Left colon (tissue), 2 donors: ENCODE data around the gene PRSS2. TPM values are rescaled to one million over a fixed set of nuclear protein-coding genes. Genes with fewer than 3 reads are reported as not detected.
"Not testable (repeated sequence)": the region's sequence is repeated elsewhere in the genome, so short reads cannot be mapped to it uniquely, and the experiment has no call there.

Source experiments
- ATAC-seq: fragments of 200-7000 bp; cut with Tn5 transposase; one replicate; pipeline ENCODE4 v1.9.1; 2020; ENCODE audit warnings: mild to moderate bottlenecking, moderate library complexity
- DNase-seq, 2 donors: peaks; one replicate each; pipeline ENCODE4 v3.0.0-alpha.2; 2020
- intact Hi-C, 2 donors: fragments of 100-400 bp; cut with DNase I in 1 of 2; cut with micrococcal nuclease in 1 of 2; formaldehyde crosslinking; loops; one replicate each; pipeline versions ENCODE4 v1.11.2 to v1.14.0; 2022; cut with DNase I, micrococcal nuclease
- long read RNA-seq: library from polyadenylated mRNA; unstranded; transcript quantifications from one replicate; pipeline ENCODE4 v2.0.0, GENCODE V29; 2021
- total RNA-seq, 2 donors: library from RNA; stranded (reverse); fragmentation: NEBNext Ultra II Directional; extraction: Animal tissue kit (Norgen Biotek cat#: 25700); gene quantifications; one replicate each; pipeline ENCODE4 v1.2.1, GENCODE V29; 2021
- donor health status: DM: no; HTN: no; CAD: no.
- donor health status: DM: yes; HTN: yes; CAD: no.

The PRSS2 gene
- total RNA-seq = 1 to 10 TPM in 1 of 2 donors, not detected in 1; 4.0 TPM
- long read RNA-seq, partial matches to known transcripts = 0 of 4 reads
- long read RNA-seq, other reads (novel, unspliced or antisense) = 0 of 4 reads

DNA sequence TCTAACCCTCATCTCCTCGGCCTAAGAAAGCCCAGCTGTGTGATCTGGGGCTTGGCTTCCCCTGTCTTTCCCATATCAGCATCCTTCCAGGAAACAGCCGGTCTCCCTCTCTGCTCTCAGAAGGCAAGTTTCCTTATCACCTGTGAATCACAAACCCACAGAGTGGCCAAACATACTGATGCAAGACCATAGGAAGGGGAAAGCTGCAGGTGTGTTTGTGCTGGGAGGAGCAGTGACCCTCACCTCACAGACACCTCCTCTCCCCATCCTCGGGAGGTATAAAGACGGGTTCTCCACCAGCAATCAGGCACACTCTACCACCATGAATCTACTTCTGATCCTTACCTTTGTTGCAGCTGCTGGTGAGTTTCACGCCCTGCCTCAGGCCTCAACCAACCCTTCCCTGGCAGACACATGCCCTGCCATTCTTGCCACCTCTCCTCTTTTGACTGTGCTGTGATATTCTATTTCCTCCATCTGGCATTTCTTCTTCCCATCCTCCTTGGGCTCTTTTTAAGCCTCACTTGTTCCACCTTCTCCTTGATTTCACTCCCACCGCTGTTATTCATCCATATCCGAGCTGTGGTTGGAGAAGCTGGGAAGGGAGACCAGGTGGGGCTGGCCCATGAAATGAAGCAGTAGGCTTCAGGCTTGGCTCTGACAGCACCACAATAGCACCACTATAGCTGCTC lies at the start of gene PRSS2:
Gene PRSS2 (plus strand): TSS at position 310 of the 692 bp plus-strand sequence. CDS start 13 bp downstream, at position 323.
- intact Hi-C loops = no loop called here
- DNase-seq = no peak
- no peak for ATAC-seq

DNA sequence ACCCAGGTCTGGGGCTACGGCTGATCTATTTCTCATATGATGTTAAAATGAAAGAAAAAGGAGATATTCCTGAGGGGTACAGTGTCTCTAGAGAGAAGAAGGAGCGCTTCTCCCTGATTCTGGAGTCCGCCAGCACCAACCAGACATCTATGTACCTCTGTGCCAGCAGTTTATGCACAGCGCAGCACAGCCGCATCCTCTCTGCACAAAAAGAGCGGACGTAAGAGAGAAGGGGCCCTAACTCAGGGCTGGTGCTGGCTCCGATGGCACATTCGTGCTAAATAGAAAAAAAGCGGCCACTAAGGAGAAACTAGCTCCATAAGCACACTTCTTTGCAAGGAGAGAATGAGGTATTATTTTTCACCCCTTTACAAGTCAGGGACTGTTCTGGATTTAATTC lies 49.8 kb upstream of the PRSS2 start:
- ATAC-seq (no peak), DNase-seq (no peak)
- intact Hi-C loops = no loop called here

DNA sequence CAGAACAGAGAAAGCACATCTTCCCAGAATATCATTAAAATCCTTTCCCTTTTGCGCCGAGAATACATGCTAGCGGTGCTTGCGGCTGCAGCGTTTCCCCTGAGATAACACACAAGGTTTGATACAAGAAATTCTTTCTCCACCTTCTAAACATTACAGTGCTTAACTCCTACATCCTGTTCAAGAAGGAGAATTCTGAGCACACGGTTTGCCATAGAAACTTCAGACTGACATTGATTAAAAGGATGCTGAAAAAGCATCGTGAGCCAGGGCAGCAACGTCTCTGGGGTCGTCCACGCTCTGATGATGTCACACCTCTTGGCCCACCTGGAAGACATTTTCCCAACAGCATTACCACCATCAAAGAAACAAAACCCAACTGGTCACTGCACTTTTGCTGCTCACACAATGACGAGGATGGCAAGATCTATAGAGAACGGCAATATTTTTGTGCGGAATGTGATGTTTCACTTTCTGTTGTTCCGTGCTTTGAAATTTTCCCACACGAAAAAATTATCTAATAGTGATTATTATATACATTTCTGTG lies 48.4 kb upstream of the PRSS2 start:
- no peak for DNase-seq
- no peak for ATAC-seq
- intact Hi-C loops = no loop called here

DNA sequence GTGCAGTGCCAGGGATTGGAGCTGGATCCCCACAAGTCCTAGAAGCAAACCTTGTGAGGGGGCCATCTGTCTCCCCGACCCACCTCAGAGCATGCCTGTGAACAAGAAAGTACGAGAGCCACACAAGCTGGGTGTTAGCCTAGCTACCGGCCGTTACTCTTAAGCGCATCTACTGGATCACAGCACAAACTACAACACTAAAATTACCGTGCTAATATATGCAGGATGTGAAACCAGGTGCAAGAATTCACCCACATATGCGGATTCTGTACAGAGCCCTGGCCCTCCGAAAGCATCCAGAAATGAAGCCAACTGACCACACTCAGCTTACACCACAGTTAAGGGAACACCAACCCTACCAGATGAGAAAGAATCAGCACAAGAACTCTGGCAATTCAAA lies 37.5 kb upstream of the PRSS2 start:
- ATAC-seq = no peak
- intact Hi-C loops = no loop called here
- DNase-seq = no peak

DNA sequence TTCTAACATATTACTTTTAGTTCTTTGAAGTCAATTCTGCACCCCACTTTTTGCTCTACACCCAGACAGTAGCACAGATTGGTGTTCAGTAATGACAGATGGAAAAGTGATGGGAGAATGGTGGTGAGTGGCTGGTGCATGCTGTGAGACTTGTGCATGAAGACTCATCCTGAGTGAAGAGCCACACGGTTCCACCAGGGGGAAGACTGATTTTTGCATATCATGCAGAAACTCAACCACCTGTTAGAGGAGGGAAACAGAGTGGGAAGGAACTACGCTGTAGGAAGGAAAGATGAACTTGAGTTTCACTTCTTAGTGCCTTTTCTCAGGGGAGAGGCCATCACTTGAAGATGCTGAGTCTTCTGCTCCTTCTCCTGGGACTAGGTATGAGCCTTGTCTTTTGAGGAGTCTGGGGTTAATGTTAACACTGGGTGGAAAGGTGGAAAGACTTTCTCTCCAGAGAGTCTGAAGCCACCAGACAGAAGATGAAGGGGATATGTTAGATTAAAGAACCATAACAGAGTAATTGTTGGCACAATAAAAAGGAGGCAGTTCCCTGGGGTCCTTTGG lies 30.8 kb upstream of the PRSS2 start:
- intact Hi-C loops = no loop called here
- no peak for ATAC-seq
- no peak for DNase-seq

DNA sequence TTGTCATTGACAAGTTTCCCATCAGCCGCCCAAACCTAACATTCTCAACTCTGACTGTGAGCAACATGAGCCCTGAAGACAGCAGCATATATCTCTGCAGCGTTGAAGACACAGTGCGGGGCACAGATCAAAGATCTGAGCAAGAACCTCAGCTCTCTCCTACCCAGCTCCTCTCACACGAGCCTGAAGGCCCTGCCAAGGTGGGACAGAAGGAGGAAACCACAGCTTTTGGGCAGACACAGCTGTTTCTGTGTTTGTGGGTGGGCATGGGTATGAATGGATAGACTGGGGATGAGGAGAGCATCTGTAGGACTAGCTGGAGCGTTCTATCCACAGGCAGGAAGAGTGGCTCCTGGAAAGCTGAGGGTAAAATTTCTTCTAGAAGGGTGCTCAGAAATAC lies 30.0 kb upstream of the PRSS2 start:
- no peak for DNase-seq
- intact Hi-C loops = no loop called here

DNA sequence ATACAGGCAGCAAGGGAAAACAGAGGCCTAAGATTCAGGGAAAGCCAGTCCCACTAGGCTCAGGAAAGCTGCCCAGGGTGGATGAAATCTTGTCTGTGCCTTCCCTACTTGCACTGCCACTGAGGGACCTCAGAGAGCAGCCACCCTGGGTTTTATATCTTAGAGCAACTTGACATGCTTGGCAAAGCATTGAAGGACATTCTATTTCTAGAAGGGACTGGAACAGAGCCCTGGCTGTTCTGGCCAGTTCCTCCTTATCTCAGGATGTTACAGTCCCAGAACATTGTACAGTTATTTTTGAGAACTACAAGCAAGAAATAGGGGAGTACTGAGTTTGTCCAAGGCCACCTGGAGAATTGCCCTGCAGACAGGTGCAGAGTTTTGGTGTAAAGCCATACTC lies 28.8 kb upstream of the PRSS2 start:
- DNase-seq, ATAC-seq, intact Hi-C loops: not testable (repeated sequence)

More for the DNA sequence above, 30.0 kb upstream of the PRSS2 start:
- no peak for ATAC-seq

DNA sequence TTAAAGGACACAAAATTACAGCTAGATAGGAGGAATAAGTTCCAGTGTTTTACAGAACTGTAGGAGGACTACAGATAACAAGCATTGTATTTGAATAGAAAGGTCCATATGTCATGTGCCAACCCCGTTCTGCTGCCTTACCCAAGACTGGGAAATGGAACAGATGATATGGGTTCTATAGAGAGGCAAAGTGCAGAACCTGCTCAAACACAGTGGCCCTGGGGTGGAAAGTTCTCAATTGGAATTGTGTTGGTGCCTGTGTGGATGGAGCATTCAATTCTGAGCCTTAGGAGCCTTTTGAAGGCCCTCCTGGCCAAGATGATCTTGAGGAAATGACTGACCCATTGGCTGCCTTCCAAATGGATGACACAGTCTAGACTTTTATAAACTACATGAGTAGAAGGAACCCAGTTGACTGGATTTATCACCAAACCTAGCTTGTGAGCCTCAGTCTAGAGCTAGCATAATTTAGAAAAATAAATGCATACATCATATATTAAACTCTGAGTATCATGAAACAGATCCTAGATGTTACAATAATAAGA lies 25.6 kb upstream of the PRSS2 start:
- intact Hi-C loops = no loop called here
- no peak for ATAC-seq
- no peak for DNase-seq

DNA sequence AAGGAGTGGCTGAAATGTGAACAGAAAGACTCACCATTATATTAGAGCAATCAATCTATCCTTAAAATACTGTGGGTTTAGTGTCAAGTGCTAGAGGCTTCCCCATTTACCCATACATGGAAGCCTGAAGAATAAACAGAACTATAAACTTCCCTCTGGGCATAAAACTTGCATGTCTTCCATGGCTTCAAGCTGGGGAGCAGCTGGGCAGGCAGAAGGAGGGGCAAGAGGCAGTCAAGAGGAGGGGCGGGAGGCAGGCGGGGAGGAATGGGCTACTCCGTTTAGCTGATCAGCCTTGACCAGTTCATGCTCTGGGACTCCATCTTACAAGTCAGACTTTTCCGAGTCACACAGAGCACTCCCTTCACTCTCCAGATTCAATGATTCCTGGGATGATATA lies 25.0 kb upstream of the PRSS2 start:
- ATAC-seq (no peak), DNase-seq (no peak)
- intact Hi-C loops = no loop called here

DNA sequence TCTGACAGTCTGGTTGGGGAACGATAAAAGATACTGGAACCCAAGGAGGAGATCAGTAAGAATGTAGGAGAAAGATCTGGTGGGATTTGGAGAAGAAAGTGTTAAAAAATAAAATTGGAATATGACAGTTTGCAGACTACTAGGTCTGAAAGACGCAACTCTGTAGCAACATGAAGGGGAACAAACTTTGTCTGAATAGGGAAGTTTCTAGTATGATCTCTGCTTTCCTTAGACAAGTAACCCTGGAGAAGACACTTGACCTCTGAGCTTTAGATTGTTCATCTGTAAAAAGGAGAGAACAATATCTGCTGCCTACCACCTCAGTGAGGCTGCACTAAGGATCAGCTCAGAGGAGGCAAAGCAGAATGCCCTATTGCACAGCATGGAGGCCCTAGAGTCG lies 24.5 kb upstream of the PRSS2 start:
- no peak for ATAC-seq
- intact Hi-C loops = no loop called here
- DNase-seq = no peak

DNA sequence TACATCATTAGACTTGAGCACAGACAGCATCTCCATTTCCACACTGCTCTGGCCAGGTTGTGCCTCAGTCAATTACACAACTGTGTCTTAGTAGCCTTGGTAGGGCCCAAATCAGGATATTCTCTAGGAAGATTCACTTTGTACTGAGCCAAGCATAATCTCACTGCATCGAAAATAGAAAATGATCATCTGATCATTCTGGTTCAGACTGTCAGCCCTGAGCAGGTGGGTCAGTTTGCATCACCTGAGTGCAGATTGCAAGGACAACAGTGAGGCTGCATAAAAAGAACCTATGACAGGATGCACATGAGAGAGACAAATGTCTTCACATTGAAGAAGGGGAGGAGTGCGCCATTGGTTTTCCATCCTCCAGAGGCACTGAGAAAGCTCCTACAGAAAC lies 22.4 kb upstream of the PRSS2 start:
- ATAC-seq, DNase-seq, intact Hi-C loops: not testable (repeated sequence)

DNA sequence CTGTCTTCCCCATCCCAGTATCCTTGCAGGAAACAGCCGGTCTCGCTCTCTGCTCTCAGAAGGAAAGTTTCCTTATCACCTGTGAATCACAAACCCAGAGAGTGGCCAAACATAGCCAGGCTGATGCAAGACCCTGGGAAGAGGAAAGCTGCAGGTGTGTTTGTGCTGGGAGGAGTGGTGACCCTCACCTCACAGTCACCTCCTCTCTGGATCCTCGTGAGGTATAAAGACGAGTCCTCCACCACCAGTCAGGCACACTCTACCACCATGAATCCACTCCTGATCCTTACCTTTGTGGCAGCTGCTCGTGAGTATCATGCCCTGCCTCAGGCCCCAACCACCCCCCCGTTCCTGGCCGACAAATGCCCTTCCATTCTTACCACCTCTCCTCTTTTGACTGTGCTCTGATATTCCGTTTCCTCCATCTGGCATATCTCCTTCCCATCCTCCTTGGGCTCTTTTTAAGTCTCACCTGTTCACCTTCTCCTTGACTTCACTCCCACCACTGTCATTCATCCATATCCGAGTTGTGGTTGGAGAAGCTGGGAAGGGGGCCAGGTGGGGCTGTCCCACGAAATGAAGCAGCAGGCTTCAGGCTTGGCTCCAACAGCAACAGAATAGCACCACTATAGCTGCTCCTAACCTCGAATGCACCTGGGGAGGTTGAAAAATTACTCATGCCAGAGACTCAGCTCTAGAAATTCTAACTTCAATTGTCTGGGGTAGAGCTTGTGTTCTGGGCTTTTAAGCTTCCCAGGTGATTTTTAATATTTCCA lies 21.4 kb upstream of the PRSS2 start, which contains the start of gene PRSS1:
Gene PRSS1 (plus strand): TSS at position 255 of the 776 bp plus-strand sequence. CDS start 13 bp downstream, at position 268.
- DNase-seq = no peak
- no peak for ATAC-seq
- intact Hi-C loops = no loop called here

DNA sequence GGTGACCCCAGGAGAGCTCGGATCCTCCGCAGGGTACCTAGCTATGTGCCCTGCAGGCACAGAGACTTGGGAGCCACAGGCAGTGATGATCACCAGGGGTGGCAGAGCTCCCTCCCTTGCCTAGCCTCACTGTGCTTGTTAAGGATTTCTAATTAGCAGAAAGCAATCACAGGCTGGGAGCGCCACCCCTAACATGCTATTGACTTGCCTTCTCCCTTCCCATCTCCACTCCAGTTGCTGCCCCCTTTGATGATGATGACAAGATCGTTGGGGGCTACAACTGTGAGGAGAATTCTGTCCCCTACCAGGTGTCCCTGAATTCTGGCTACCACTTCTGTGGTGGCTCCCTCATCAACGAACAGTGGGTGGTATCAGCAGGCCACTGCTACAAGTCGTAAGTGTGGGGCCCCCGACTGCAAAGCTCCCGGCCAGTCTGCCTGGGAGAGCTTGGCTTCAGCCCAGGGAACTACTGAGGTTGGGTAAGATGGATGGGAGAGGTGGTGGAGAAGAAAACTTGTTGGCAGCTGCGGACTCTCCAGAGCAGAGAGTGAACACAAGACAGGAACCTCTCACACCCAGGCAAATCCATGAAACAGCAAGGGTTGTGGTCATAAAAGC lies 20.3 kb upstream of the PRSS2 start:
- ATAC-seq (no peak), DNase-seq (no peak)
- intact Hi-C loops = no loop called here

DNA sequence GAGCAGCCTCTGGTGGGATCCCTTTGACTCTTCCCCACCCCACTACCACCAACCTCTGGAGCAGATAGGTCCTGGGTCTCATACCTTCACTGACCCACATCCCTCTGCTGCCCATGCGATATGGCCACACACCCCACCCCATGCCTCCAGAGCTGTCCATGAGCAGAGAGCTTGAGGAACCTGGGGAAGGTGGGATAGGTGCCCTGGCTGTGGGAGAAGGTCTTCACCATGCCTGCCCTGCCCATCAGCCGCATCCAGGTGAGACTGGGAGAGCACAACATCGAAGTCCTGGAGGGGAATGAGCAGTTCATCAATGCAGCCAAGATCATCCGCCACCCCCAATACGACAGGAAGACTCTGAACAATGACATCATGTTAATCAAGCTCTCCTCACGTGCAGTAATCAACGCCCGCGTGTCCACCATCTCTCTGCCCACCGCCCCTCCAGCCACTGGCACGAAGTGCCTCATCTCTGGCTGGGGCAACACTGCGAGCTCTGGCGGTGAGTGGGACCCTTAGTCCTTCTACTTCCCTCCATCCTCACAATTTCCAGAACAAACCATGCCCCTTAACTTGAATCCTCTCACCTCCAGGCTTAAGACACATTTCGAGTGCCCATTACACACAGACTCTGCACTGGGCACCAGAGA lies 19.1 kb upstream of the PRSS2 start:
- ATAC-seq, DNase-seq, intact Hi-C loops: not testable (repeated sequence)

DNA sequence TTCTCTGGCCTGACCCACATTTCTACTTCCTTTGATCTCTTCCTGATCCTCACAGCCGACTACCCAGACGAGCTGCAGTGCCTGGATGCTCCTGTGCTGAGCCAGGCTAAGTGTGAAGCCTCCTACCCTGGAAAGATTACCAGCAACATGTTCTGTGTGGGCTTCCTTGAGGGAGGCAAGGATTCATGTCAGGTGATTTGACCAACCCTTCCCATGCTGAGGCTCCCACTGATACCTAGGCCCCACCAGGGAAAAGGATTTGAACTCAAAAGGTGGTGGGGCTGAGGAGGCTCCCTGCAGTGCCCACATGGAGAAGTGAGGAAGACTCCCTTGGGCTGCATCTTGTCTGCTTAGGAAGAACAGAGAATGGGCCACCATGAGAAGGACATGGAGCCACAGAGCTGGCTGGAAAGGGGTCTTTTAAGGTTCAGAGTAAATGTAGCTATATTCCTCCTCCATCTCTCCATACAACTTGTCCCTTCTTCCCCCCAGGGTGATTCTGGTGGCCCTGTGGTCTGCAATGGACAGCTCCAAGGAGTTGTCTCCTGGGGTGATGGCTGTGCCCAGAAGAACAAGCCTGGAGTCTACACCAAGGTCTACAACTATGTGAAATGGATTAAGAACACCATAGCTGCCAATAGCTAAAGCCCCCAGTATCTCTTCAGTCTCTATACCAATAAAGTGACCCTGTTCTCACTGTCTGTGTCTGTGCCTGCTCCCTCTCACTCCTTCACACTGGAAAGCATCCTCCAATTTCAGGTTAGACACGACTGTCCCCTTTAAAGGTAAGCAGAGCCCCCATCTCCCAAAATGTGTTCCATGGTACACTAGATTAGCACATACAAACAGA lies 18.2 kb upstream of the PRSS2 start:
- intact Hi-C loops = no loop called here
- ATAC-seq = no peak

DNA sequence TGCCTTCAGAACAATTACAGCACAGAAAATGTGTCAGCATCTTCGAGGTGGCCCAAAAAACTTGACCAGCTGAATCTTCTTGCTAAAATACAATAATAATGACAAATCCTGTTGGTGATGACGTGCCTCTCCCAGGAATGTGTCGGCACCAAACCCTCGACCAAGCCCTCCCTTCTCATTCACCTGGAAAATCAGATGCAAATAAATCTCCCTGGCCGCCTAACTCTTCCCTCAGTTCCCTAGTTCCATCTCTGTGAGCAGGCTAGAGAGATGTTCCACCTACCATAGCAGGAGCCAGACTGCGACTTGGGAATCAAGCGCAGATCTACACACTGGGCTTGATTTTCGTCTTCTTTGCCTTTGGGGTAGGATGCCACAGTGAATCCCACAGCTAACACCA lies 17.4 kb upstream of the PRSS2 start:
- no peak for ATAC-seq

More for the DNA sequence above, 18.2 kb upstream of the PRSS2 start:
- DNase-seq = no peak

DNA sequence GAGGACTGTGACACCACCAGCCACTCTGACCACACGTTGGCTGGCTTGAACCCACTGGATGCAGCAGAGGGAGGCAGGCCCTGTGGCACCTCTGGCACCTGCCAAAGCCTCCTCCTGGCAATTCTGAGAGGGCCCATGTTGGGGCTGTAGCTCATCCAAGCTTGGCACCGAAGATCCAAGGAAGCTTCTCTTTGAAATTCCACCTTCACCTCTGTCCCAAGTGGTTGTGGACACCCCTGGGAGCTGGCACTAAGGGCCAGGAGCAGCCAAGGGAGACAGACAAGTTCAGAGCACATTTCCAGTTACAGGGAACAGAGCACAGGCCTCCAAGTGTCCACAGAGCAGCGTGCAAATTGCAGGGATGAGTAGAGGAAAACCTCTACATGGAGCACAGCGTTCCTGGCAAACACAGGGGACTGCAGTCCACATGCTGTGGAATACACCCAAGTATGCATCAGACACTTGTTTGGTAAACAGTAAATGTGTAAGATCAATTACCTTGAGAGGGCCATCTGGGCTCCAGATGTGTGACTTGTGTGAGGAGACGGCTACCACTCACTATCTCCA lies 16.8 kb upstream of the PRSS2 start:
- intact Hi-C loops, ATAC-seq, DNase-seq: not testable (repeated sequence)

More for the DNA sequence above, 17.4 kb upstream of the PRSS2 start:
- intact Hi-C loops = no loop called here
- DNase-seq = no peak
